ENCODE results near the gene HIF3A. TPM values are rescaled to one million over a fixed set of nuclear protein-coding genes. Genes with fewer than 3 reads are reported as not detected.

HIF3A gene
- total RNA-seq, 1 donor from 2014 or later: 0.42 TPM

GRCh38 chr19:46344363-46344762, 47.5 kb downstream of the HIF3A start:
- TF ChIP-seq, protein P1, sequence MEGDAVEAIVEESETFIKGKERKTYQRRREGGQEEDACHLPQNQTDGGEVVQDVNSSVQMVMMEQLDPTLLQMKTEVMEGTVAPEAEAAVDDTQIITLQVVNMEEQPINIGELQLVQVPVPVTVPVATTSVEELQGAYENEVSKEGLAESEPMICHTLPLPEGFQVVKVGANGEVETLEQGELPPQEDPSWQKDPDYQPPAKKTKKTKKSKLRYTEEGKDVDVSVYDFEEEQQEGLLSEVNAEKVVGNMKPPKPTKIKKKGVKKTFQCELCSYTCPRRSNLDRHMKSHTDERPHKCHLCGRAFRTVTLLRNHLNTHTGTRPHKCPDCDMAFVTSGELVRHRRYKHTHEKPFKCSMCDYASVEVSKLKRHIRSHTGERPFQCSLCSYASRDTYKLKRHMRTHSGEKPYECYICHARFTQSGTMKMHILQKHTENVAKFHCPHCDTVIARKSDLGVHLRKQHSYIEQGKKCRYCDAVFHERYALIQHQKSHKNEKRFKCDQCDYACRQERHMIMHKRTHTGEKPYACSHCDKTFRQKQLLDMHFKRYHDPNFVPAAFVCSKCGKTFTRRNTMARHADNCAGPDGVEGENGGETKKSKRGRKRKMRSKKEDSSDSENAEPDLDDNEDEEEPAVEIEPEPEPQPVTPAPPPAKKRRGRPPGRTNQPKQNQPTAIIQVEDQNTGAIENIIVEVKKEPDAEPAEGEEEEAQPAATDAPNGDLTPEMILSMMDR (IDR thresholded peaks at IDR 0.05; ENCODE audit: insufficient read depth, low read length, poor library complexity, severe bottlenecking): no peak
- no peak for DNase-seq (ENCODE audit: low read depth)

DNA sequence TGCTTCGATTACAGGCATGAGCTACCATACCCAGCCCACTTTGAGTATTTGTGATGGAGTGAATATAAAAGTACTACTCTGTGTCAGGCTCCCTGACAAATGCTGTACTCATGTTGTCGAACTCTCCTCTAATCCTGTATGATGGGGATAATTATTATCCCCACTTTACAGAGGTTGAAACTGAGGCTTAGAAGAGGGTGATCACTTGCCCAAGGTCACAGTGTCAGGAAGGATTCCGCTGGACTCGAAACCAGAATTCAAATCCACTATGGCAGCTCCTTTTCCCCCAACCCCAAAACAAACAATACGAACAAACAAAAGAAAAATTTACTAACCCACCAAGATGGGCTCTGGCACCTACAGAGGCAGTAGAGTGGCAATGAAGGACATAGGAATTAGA, 48.3 kb downstream of the HIF3A start:
- no peak for DNase-seq (ENCODE audit: low read depth)
- TF ChIP-seq, protein P1 (IDR thresholded peaks at IDR 0.05; ENCODE audit: insufficient read depth, low read length, poor library complexity, severe bottlenecking): no peak
- Histone ChIP-seq H3K27me3 (ENCODE audit: control insufficient read depth, insufficient read depth, low read length) (peaks cover 2% of the 10 kb centered on the region), H3K4me3 (ENCODE audit: low read depth, low read length) (no peak overlapping the region), H3K36me3 (ENCODE audit: control insufficient read depth, insufficient read depth, low read length) (no peaks in the 10 kb centered on the region)

More at GRCh38 chr19:46344363-46344762, 47.5 kb downstream of the HIF3A start:
- no peaks in the 10 kb centered on the region for H3K36me3 ChIP-seq (ENCODE audit: control insufficient read depth, insufficient read depth, low read length)
- no peak overlapping the region for H3K4me3 ChIP-seq (ENCODE audit: low read depth, low read length)
- H3K27me3 ChIP-seq (ENCODE audit: control insufficient read depth, insufficient read depth, low read length): peaks cover 2% of the 10 kb centered on the region

GRCh38 chr19:46346821-46347571, 50.2 kb downstream of the HIF3A start, which contains the start of gene PPP5C:
TSS of gene PPP5C (plus strand) at chr19:46347087. CDS start at chr19:46347097, 10 bp downstream.
- Histone ChIP-seq H3K36me3 (ENCODE audit: control insufficient read depth, insufficient read depth, low read length) (no peaks in the 10 kb centered on the region), H3K4me3 (ENCODE audit: low read depth, low read length) (peak within 1 kb of the TSS; percentile 99), H3K27me3 (ENCODE audit: control insufficient read depth, insufficient read depth, low read length) (no peaks in the 10 kb centered on the region)
- DNase-seq (ENCODE audit: low read depth): peak; percentile 57
- TF ChIP-seq, protein P1 (IDR thresholded peaks at IDR 0.05; ENCODE audit: insufficient read depth, low read length, poor library complexity, severe bottlenecking): peak; percentile 100

DNA sequence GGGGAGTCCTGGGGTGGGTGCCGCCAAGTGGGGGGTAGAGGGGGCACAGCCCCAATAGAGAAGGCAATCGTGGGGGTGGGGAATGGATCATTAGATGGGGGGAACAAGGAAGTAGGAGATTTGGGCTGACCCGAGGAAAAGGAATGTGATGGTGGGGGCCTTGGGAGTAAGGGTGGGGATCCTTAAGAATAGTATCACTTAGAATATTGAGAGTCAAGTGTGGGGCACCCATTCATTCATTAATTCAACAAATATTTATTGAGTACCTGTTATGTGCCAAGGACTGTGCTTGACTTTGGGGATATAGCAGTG, 50.7 kb downstream of the HIF3A start:
- Histone ChIP-seq H3K36me3 (ENCODE audit: control insufficient read depth, insufficient read depth, low read length) (no peaks in the 10 kb centered on the region), H3K4me3 (ENCODE audit: low read depth, low read length) (peak overlapping the region; percentile 99), H3K27me3 (ENCODE audit: control insufficient read depth, insufficient read depth, low read length) (no peaks in the 10 kb centered on the region)
- DNase-seq (ENCODE audit: low read depth): no peak
- TF ChIP-seq, protein P1 (IDR thresholded peaks at IDR 0.05; ENCODE audit: insufficient read depth, low read length, poor library complexity, severe bottlenecking): no peak

DNA sequence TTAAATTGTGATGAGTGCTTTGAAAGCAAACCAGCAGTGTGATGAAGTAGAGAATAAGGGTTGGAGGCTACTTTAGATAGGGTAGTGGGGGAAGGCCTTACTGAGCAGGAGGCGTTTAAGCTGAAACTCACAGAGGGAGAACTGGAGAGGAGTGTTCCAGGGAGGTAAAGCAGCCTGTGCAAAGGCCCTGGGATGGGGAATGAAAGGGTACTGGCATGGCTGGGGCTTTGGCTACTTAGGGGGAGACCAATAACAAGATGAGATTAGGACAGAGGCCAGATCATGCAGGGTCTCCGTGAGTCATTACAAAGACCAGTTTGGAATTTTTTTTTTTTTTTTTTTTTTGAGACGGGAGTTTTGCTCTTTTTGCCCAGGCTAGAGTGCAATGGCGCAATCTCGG, 51.1 kb downstream of the HIF3A start:
- H3K4me3 ChIP-seq (ENCODE audit: low read depth, low read length): no peak overlapping the region
- no peaks in the 10 kb centered on the region for H3K36me3 ChIP-seq (ENCODE audit: control insufficient read depth, insufficient read depth, low read length)
- H3K27me3 ChIP-seq (ENCODE audit: control insufficient read depth, insufficient read depth, low read length): no peaks in the 10 kb centered on the region
- DNase-seq (ENCODE audit: low read depth): no peak
- TF ChIP-seq, protein P1 (IDR thresholded peaks at IDR 0.05; ENCODE audit: insufficient read depth, low read length, poor library complexity, severe bottlenecking): no peak
